ENCODE measurements around the gene CDT1.

The CDT1 gene

DNA sequence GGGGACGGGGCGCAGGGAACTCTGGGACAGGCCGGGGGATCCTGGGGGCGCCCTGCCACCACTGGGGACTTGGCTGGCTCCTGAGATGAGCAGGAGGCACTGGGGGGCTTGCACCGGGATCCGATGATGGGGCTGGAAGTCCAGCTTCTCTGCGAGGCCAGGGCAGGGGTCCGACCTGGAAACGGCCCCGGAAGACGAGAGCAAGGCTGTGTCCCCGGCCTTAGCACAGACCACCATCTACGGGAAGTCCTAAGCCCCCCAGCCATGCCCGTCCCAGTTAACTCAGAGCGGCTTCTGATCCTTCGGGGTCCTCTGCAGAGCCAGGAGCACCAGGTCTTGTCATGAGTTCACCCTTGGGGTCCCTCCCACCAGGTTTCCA lies 573 bp downstream of the CDT1 start:
- no peak for TF ChIP-seq CTCF (IDR thresholded peaks at IDR 0.05; ENCODE audit: control extremely low read depth, extremely low read depth, low read depth, missing control alignments)
- ChIA-PET CTCF (interaction anchor here (1.5 kb wide), 1 partner anchor 11 kb away, joined by 3 read pairs; no protein-coding TSS in a partner anchor), POLR2A (no interaction called here)
- no peak for DNase-seq (ENCODE audit: extremely low spot score)

DNA sequence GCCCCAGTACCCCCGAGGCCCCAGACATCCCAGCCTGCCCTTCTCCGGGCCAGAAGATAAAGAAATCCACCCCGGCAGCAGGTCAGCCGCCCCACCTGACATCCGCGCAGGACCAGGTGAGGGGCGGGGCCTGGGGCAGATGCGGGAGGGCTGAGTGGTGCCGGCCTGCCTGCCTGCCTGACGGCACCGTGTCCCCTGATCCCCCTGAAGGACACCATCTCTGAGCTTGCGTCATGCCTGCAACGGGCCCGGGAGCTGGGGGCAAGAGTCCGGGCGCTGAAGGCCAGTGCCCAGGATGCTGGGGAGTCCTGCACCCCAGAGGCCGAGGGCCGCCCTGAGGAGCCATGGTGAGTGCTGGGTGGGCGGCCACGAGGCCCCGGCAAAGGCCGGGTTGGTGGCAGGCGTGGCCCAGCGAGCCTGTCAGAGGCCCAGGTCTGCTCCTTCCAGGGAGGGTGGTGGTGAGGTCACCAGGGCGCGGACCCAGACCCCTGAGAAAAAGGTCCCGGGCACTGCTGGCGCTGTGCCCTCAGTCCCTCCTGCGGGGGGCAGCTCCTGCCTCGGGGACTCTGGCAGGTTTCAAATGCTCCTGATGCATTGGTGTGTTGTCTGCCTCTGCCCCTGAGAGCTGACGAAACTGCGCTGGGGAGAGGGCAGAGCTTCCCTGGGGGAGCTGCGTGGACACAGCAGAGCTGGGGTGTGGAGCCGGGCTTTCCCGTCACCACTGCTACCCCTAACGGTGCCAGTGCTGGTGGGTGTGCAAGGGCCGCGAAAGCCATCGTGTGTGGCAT lies 1.2 kb downstream of the CDT1 start:
- ChIA-PET CTCF (interaction anchor here (1.0 to 1.5 kb wide), 3 partner anchors 12 to 59 kb away, joined by 3 read pairs; no protein-coding TSS in a partner anchor), POLR2A (no interaction called here)
- DNase-seq (ENCODE audit: extremely low spot score) = peak; percentile 41
- no peak for TF ChIP-seq CTCF (IDR thresholded peaks at IDR 0.05; ENCODE audit: control extremely low read depth, extremely low read depth, low read depth, missing control alignments)

DNA sequence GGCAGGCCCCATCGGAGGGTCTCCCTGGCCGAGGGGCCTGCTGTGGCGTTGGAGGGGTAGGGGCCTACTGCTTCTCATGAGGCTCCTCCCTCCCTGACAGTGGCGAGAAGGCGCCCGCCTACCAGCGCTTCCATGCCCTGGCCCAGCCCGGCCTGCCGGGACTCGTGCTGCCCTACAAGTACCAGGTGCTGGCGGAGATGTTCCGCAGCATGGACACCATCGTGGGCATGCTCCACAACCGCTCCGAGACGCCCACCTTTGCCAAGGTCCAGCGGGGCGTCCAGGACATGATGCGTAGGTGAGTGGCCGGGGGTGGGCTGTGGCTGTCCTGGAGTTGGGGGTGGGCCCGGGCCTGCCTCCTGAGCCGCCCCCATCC lies 1.7 kb downstream of the CDT1 start:
- no peak for DNase-seq (ENCODE audit: extremely low spot score)
- ChIA-PET POLR2A (no interaction called here), CTCF (interaction anchor here (1.0 to 1.5 kb wide), 3 partner anchors 11 to 60 kb away, joined by 3 read pairs; no protein-coding TSS in a partner anchor)
- TF ChIP-seq CTCF (IDR thresholded peaks at IDR 0.05; ENCODE audit: control extremely low read depth, extremely low read depth, low read depth, missing control alignments) = no peak

DNA sequence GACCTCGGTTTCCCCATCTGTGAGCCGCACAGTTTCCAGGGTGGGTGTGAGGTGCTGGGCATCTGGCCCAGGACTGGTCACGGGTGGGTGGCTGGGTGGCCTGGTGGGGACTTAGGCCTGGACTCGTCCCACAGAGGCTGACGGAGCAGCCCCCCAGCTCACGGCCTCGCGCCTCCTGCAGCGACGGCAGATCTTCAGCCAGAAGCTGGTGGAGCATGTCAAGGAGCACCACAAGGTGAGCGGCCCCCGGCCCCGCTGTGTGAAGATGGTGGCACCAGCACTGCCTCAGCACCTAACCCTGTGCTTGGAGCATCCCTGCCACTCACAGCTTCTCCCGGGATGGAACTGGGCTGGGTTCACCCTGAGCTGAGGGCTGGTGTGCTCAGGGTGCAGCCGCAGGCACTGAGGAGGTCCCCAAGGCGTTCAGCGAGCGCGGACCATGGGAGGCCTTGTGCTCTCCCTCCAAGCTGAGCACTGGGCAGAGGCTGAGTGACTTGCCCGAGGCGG lies 2.4 kb downstream of the CDT1 start:
- CTCF ChIA-PET = interaction anchor here (1.0 to 1.8 kb wide), 3 partner anchors 11 to 410 kb away, joined by 3 to 6 read pairs (median 3); no protein-coding TSS in a partner anchor
- no peak for DNase-seq (ENCODE audit: extremely low spot score)
- TF ChIP-seq CTCF (IDR thresholded peaks at IDR 0.05; ENCODE audit: control extremely low read depth, extremely low read depth, low read depth, missing control alignments) = no peak
- POLR2A ChIA-PET = no interaction called here

DNA sequence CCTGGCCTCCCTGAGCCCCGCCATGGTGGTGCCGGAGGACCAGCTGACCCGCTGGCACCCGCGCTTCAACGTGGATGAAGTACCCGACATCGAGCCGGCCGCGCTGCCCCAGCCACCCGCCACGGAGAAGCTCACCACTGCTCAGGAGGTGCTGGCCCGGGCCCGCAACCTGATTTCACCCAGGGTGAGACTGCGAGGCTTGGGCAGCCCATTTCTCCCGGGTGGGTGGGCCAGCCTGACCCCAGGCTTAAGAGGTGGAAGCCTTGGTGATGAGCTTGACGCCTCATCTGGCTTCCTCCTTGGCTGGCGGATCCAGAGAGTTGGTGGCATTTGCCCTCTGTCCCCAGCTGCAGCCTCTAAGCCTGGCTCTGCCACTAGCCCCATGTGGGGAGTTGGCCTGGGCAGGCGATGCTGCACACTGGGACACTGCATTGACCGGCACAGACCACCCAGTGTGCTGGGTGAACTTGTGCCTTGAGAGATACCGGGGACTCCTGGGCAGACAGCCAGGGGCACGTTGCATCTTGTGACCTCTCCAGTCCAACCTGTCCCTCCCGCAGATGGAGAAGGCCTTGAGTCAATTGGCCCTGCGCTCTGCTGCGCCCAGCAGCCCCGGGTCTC lies 3.0 kb downstream of the CDT1 start:
- POLR2A ChIA-PET = no interaction called here
- CTCF ChIA-PET = interaction anchor here (1.0 to 1.8 kb wide), 2 partner anchors 12 to 410 kb away, joined by 3 to 6 read pairs; no protein-coding TSS in a partner anchor
- no peak for DNase-seq (ENCODE audit: extremely low spot score)
- no peak for TF ChIP-seq CTCF (IDR thresholded peaks at IDR 0.05; ENCODE audit: control extremely low read depth, extremely low read depth, low read depth, missing control alignments)

DNA sequence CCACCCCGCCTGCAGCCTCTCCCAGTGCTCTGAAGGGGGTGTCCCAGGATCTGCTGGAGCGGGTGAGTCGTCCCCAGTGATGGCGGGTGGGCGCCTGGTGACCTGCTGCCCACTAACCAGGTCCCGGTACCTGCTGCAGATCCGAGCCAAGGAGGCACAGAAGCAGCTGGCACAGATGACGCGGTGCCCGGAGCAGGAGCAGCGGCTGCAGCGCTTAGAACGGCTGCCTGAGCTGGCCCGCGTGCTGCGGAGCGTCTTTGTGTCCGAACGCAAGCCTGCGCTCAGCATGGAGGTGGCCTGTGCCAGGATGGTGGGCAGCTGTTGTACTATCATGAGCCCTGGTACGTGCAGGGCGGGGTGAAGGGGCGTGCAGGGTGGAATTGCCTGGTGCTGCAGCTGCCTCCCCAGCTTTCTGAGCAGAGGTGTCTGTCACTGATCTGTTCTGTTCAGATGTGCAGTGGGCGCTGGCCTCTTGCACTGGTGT lies 3.6 kb downstream of the CDT1 start:
- no peak for TF ChIP-seq CTCF (IDR thresholded peaks at IDR 0.05; ENCODE audit: control extremely low read depth, extremely low read depth, low read depth, missing control alignments)
- ChIA-PET POLR2A (no interaction called here), CTCF (interaction anchor here (1.8 kb wide), 1 partner anchor 409 kb away, joined by 6 read pairs; no protein-coding TSS in a partner anchor)
- no peak for DNase-seq (ENCODE audit: extremely low spot score)

Data from GM10248 (cell line).